HG03196 (cell line): ENCODE data around the gene AUNIP.

Source experiments
- ATAC-seq: cut with Tn5 transposase; IDR thresholded peaks from one replicate; pipeline ENCODE4 v1.9.1; 2021; ENCODE audit not compliant: unreplicated experiment

Gene AUNIP

DNA sequence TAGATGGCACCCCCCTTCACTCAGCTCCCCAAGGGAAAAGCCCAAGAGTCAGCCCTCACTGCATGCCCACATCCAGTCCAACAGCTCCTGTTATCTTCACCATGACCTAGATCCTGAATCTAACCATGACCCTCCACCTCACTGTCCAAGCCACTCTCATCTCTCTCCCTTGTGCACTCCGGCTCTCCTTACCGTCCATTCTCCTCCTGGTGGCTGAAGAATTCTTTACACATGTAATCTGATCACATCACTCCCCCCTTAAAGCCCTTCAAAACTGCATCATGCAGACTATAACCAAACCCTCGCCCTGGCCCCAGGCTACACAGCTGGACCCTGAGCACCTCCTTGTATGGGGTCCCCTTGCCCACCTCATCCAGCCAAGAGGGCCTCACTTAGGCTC, 30.2 kb upstream of the AUNIP start:
- ATAC-seq, result no peak

DNA sequence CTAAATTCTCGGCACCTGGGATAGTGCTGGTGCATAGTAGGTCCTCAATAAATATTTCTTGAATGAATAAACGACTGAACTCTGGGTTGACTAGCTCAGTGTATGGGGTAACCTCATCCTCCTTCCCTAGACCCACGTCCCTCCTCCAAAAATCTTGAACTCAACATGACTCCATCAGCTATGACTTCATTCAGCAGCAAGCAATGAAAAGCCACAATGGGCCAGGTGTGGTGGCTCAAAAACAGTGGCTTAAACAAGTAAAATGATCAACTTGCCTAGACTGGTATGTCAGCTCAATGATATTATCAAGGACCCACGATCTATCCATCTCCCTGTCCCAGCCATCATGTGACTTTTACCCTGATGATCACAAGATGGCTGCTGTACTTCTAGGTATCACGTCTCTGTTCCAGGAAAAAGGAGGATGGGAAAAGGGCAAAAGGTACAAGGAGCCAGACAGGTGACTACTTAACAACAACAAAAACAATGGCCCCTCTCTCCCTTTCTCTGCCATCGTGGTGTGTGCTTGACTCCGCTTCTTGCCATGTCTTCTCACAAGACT, 29.2 kb upstream of the AUNIP start:
- no peak for ATAC-seq

DNA sequence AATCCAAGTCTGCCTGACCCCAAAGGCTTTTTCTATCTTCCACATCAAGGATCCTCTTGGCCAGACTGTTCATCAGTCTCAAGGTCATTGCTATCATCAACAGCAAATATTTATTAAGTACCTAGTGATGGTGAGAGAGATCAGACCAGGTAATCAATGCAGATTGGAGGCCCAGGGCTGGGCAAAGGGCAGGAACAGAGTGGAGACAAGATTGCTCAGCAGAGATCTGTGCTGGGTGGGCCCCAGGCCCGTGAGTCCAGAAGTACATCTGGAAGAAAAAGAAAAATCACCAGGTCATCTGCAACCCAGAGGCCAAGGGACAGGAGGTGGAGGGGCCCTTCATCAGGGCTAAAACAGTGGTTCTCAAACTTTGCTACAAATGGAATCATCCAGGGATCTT, 26.3 kb upstream of the AUNIP start:
- ATAC-seq, result no peak

DNA sequence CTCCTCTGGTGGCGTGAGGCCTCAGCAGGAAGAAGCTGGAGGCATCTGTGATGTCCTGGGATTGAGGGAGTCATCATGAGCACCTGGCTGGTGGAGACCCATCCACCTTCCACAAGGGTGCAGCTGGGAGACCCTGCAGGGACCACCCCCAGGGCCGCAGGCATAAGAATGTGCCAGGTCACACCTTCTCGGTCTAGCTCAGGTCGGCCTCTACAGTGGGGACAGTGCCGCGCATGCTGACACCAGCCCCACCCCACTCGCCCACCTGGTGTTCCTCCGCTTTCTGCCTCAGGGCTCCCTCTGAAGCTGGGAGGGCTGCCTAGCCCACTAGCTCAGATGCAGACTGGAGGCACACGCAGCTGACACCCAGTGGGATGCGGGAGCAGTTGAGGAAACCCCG, 22.0 kb upstream of the AUNIP start:
- ATAC-seq, result no peak

DNA sequence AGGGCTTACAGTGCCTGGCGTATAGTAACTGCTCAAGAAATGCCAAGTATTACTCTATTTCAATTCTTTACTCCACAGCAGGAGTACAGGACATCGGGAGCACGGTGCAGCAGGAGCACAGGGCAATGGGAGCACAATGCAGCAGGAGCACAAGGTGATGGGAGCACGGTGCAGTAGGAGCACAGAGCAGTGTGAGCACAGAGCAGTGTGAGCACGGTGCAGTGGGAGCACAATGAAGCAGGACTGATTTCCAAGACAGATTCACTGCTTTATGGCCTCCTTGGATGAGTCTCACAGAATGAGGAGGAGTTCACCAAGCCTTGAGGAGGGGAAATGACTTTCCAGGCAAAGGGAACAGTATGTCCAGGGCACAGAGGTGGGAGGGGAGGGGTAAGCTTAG, 21.3 kb upstream of the AUNIP start:
- ATAC-seq, result no peak

DNA sequence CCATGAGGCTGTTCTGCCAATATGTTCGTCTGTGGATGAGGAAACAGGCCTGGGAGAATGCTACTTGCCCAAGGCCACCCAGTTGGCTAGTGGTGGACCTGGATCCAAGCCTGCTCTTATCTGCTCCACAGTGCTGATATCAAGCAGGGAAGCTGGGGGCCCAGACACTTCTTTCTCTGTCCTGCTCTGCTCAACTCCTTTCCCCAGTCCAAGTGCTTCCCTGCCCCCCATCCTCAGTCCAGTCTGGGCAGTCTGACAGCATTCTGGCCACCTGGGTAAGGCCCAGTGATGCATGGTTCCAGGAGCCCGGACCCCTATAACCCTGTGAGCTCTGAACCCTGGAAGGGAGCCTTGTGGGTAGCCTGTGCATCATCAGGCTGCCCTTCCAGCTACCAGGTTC, 20.4 kb upstream of the AUNIP start:
- no peak for ATAC-seq

DNA sequence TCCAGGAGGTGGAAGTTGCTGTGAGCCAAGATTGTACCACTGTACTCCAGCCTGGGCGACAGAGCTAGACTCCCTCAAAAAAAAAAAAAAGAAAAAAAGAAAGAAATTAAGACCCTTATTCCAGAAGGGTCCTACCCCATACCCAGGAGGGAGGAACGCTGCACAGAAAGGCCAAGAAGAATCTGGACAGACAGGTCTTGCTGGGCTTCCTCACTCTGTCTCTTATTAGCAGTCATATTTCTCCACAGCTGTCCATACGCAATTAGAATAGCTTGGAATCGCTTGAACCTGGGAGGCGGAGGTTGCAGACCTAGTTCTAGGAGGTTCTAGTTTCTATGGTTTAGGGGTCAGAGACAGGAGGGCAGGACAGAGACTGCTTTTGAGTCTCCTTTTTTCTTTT, 19.4 kb upstream of the AUNIP start:
- ATAC-seq, result no peak

DNA sequence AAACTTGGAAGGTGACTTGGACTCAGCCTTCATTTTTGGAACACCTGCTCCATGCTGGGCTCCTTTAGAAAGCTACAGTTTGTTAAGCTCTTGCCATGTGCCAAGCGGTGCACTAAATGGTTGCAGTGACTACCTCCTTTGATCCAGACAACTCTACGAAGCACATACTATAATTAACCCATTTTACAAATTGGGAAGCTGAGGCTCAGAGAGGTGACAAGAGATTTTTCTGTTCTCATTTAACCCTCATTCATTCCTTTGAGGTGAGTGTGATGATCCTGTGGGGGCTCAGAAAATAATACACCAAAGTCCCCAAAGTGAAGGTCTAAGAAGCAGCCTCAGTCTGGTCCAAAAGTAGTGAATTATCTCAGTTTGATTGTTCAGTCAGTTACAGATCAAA, 17.9 kb upstream of the AUNIP start:
- no peak for ATAC-seq

DNA sequence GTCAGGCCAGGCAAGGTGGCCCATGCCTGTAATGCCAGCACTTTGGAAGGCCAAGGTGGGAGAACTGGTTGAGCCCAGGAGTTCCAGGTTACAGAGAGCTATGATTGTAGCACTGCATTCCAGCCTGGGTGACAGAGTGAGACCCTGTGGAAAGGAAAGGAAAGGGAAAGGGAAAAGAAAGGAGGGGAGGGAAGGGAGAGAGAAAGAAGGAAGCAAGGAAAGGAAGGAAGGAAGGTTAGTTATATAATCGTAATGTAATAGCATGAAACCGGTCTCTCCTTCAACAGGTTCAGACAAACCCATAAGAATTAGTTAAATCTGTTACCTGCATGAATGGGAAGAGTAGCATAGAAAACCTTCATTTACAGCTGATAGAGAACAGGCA, 17.4 kb upstream of the AUNIP start:
- no peak for ATAC-seq

DNA sequence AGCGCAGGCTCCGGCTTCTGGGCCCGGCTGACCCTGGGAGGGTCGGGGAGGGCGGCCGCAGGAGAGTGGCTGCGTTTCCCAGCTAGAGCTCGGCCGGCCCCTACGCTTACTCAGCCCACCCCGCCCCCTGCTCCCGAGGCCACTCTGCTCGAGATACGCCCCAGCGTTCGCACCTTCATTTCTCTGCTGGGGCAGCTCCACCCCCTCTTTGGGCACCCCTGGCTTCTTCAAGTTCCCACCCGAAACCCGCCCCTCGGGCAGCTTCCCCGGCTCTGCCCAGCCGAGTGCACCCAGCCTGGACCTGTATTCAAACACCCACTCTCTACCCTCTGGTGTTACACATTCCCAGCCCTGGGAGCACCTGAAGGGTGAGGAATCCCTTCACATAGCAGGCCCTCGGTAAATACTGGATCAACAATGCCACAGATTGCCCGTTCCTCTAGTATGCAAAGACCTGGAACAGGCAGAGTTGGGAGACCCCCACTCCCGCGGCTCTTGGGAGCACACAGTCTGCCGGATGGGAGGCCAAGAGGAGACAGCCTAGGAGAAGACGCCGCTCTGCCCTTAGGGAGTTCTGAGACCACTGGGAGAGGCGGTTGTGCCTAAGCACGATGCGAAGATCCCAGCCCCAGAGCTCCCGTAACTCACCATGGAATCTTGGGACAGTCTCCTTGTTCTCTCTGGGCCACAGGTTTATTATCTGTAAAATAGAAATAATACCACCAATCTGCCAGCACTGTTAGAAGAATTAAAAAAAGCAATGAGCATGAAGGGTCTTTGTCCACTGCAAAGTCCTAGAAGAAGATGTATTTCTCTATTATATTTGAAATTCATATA, 16.8 kb upstream of the AUNIP start:
- ATAC-seq, result no peak

DNA sequence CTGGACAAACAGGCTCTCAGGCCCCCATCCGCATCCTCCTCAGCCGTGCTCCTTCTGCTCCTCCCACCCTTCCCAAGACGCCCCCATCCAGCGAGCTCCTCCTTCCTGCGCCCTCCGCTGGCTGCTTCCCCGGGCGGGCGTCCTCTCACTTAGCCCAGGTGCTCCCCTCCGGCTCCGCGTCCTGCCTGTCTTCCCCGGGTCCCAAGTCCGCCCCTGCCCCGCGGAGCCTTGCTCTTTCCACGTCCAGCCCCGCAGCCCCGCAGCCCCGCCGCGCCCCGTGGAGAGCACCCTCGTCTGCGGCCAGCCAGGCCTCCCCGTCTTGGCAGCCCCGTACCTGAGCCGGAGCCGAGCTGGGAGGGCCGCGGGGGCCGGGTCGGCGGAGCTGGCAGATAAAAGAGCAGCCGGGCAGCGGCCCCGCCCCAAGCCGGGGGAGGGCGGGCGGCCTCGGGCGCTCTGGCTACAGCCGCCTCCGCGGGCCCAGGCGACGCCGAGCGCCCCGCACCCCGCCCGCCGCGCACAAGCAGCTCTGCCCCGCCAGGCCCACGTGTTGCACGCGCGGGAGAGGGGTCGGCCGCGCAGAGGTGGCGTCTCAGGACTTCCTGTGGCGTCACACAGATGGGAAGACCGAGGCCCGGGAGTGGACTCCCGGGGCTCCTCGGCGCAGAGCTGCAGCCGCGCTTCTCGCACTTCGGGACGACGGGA, 16.0 kb upstream of the AUNIP start, which contains the start of gene PAQR7:
Gene PAQR7 (minus strand): TSS at position 555 of the 702 bp plus-strand sequence. CDS start 11,869 bp downstream, outside the sequence.
- no peak for ATAC-seq

DNA sequence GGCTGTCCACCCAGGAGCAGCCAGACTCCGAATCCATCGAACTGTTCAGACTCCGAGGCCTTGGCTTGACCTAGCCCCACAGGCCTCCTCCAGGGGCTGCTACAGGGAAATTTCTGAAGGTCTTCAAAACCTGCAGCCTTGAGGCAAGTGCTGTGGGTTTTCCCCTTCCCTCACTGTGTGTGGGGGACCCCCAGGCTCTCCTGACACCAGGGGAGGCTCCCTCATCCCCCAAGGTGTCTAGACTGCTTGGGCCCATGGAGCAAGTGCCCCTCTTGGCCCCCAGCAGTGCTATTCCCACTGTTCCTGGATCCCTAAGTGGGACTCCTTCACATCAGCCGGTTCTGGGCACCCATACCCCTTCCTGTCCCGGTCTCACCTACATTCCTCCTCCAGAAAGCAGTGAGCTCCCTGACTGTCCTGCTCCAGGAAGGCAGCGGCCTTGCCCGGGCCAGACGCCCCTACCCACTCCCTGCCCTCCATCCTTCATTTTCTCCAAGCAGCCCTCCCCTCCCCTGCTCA, 15.4 kb upstream of the AUNIP start:
- ATAC-seq, result no peak

DNA sequence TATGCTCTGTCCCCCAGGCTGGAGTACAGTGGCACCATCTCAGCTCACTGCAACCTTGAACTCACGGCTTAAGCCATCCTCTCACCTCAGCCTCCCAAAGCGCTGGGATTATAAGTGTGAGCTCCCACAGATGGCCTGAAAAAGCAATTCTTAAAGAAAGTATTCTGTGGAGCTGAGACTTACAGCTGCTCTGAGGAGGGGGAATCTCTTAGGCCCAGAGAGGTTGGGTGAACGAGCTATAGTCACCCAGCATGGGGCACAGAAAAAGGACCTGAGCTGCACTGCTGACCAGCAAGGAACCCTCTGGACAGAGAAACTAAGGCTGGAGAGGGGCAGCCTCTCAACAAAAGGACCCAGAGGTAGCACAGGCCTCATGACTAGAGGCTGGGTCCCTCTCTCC, 15.0 kb upstream of the AUNIP start:
- ATAC-seq, result no peak

DNA sequence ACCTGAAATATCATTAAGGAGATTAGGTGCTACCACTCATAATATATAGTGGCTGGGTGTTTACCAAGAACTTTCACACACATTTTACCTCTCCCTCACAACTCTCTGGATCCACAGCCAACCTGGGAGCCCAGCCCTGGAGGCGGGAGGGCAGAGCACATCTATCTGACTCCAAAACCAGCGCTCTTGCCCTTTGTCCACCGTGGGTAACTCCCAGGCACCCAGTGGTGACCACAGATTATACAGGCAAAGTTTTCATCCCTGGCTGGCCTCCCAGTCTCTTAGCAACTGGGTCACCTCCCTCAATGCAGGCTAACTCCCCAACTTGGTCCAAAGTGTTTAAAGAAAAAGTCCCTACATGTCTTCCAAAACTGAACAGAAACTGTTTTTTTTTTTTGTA, 13.9 kb upstream of the AUNIP start:
- ATAC-seq, result no peak

DNA sequence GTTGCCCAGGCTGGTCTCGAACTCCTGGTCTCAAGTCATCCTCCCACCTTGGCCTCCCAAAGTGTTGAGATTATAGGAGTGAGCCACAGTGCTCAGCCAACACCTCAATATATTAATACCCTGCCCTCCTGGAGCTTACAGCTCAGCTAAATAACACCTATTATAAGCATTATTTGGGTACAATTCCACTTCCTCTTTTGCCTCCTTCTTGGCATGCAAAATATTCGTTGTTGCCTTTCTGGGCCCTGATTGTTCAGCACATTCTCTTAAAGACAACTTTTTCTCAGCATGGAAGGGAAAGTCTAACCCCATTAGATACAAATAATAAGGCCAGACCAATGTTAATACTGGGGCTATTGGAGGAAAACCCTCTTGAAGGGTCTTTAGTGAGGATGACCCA, 13.5 kb upstream of the AUNIP start:
- no peak for ATAC-seq

DNA sequence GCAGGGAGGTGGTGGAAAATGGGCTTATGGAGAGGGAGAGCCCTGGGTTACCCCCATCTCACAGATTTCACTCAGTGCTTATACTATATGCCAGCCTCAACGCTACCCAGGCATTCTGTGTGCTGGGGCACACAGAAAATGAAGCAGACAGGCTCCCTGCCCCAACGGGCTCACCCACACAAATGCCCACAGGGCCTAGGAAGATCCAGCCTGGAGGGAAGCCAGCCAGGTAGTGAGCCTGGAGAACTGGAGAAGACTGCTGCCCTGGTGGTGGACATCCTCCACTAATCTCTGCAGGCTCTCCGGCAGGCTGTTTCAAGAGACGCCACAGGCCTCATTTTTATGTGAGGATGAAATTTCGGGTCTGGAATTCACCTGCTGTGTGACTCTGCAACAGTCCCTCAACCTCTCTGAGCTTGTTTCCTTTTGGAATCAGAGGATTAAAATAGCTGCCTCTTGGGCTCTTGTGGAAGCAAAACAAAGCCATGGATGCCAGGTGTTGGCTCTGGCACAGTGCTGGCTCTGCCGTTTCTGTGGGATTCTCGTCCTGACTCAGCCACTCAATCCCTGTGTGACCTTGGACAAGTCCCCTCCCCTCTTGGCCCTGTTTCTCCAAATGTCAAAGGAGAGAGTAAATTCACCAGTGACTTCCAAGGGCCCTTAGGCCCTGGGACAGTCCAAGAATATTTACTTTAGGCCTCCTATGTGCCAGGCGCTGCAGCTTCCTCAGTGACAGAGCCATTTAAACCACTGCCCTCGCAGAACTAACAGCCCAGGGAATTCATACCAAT, 12.6 kb upstream of the AUNIP start:
- no peak for ATAC-seq

DNA sequence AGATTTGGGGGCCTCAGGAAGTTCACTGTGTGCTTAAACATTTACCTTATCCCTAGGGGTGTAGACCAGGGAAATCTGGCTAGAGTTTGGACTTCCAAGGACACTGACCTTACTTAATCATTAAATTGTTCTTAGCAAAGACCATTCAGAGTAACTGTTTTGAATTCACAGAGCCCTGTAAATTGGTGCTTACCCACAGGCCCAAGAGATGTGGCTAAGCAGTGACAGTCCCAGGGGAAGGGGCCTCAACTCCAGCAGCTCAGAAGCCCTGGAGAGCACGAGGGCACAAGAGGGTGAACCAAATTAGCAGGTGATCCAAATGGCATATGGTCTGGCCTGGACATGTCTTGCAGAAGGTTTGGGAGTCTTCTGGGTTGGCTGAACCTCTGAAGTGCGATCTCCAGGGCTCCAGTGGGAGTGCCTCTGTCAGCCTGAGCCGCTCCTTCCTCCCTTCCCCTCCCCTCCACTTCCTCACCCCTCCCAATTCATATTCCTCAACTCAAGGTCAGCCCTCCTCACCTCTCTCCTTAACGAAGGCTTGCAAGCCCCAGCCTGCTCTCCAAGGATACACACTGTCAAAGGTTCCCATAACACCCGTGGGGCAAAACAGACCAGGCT, 11.9 kb upstream of the AUNIP start:
- ATAC-seq, result no peak

DNA sequence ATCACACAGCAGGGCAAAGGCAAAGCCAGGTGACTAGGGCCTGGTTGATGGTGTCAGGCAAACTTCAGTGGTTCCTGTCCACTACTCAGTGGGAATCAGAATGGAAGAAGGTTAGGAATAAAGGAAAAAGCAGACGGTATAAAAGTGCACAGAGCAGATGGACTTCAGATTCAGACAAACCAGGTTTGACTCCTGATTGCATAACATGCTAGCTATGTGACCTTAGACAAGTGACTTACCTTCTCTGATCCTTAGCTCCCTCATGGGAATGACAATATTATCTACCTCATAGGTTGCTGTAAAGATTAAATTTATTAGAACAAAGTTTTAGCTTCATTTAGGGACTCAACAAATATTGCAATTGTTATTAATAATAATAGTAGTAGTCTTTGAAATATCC, 11.4 kb upstream of the AUNIP start:
- ATAC-seq, result no peak

DNA sequence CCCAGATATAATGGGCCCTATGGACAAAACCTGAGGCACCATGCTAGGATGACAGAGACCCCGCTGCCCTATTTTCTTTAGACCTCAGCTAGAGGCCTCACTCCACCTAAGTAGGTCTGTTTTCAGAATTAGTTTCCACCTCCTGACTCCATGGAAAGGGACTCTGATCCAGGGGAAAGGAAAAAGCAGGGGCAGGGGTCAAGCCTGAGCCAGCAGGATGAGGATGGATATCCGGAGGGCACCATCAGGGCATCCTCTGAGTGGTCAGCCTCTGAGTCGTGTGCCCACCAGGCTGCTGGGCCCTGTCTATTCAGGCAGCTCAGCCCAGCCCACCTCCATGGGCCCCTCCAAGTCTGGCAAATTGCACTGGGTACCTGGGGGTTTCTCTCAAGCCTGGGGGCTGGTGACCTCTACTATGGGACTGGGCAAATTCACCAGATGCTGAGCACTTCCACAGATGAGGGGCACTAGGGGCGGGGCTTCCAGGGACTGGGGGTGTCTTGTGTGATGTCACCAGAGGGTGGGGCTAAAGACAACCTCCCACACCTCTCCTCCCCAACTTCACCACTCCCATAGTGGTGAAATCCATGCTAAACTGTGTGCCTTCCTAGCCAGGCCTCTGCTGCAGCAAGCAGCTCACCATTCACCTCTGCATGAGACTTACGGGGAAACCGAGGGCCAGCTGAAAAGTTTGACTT, 10.8 kb upstream of the AUNIP start:
- no peak for ATAC-seq
